AG08395 (cell line): Measurements from ENCODE around the gene DENND1A.

Experiments used
- DNase-seq: peaks from one replicate; pipeline ENCODE4 v3.0.0; 2012; ENCODE audit warnings: mixed read lengths, low spot score

The DENND1A gene

DNA sequence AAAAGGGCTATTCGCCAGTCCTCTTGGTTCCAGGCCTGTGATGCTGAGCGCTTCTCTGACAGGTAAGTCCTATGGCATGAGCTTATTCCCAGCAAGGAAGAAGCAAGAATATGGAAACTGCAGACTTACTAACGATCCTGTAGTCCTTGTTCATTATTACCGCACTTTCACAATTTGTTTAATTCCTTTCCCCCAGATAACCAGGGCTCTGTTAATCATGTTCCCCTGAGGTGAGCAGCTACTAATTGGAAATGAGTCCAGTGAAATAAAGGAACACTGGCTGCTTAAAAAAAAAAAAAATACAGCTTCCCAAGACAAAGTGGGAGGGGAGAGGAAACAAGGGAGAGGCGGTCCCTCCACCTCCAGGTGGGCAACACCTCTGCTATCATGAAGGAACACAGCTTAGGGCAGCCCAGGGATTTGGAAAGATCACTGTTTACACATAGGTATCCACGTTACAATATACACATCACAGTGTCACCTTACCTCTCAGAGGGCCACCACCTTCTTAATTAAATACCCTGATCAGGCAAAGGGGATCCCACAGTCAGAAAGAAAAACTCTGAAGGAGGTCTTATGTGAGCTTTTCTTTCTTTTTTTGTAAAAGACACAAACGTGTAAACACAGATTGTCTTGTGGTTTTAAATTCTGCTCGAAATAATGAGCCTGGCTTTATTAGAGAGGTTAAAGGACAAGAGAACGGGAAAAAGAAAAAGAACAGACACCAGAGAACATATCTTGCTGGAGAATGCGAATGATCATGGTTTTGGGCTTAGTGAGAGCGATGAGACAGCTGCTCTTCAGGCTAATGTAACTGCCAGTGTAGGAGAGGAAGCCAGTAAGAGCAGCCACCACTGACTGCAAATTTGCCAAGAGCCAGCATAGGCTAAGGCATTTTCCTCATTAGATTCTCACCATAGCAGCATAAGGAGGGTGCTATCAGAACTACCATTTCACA lies 315.3 kb downstream of the DENND1A start:
- DNase-seq: no peak

DNA sequence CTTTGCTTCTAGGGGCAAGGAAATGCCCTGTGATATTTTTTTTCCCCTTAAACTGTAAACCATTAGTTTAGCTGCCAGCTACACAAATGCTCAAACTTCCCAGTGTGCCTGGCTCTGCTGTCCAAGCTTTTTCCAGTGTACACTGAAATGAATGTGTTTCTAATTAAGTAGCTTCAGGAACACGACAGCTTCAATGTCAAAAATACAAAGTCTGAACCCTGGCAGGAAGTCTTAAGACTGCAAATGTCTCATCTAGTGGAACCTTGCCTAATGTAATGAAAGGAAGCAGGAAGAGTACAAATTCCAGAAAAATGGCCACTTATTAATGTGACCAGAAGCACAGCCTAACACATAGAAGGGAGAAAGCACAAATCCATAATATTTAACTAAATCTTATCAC lies 318.7 kb downstream of the DENND1A start:
- DNase-seq: peak; percentile 64

DNA sequence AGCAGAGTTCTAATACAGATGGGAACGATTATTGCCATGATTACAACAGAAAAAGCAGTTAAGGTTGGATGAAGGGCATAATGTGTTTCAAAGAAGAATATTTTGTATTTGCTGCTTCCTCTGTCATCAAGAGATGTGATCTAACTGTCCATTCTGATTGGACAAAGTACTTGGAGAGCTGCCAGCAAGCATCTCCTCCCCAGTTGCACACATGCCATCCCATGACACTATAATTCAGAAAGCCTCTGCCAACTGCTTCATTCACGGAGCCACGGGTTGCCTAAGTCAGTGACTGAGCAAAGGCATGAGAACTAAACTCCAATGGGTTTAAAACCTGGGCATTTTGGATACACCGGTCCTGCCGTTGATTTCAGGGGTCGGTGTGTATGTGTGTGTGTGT lies 320.1 kb downstream of the DENND1A start:
- peak; percentile 6 for DNase-seq

DNA sequence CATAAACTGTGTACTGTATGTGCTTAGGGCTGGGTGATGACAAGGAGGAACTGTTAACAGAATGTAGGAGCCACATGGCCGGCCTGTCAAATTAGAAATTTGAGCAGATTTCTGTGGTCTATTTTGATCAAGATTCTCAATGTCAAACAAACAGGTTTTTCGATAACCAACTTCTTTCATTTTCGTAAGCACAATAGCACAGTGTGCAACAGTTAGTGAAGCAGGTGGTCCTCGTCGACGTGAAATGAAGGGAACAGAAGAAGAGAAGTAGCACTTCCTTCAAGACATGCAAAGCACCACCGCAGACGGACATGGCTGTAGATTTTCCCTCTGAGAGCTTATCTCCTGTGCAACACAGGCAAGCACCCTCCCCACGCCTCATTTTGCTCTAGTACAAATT lies 321.8 kb downstream of the DENND1A start:
- DNase-seq: no peak

DNA sequence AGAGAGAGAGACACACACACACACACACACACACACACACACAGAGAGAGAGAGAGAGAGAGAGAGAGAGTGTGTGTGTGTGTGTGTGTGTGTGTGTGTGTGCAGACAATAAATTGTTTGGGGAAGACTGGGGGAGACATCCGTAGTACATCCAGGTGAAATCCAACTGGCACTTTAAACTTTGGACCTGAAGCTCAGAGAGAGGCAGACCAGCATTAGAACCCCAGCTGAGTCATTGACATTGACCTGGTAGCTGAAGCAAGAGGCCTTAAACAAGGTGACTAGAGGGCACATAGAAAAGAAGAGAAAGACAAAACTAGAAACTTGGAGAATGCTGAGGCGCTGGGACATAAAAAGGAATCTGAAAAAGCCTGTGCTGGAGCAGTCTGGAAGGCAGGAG lies 322.4 kb downstream of the DENND1A start:
- DNase-seq: no peak

DNA sequence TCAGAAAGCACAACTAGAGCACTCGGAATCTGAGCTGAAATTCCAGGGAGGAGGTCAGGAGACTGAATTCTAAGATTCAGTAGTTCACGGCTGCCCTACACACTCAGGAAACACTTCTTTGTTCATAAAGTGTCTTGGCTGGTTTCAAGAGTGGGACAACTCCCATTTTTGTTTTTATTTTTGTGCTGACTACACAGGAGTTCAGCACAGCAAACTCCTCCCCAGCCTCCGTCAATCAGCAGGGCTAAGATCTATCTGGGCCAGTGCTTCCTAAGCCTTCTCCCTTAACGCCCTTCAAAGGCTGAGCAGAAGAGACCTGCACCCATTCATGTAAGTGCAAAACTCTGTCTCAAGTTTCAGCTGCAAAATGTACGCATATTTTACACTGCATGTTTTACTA lies 323.8 kb downstream of the DENND1A start:
- no peak for DNase-seq

DNA sequence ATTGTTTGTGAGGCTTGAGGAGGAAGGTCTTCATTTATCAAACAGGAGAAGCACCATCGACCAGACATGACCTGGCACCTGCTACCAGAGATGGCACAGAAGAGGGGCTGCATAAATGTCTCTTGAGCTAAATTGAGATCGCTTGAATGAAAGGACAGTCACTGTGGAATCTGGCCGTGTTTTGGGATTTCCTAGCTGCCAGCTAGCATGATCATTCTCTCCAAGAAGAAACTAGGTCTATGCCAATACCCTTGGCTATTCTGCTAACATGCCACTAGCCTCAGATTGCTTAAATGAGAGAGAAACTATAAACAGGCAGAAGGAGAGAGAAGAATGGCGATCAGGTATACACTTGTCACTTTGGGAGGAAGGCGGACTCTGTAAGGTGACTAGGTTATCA lies 324.6 kb downstream of the DENND1A start:
- no peak for DNase-seq

DNA sequence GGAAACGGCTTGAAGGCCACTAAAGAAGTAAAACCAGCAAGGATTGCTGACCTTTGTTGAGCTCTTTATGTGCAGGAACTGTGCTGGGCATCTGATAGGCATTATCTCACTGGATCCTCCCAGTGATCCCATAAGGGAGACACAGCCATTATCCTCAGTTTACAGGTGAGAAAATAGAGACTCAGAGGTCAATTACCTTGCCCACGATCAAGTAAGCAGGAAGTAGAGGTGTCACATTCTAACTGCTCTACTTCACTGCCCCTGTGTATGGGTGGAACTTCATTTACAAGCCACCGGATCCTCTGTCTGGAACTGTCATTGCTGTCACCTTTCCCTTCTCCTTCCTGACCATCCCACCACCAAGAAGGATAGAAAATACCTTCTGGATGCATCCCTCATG lies 325.1 kb downstream of the DENND1A start:
- no peak for DNase-seq

DNA sequence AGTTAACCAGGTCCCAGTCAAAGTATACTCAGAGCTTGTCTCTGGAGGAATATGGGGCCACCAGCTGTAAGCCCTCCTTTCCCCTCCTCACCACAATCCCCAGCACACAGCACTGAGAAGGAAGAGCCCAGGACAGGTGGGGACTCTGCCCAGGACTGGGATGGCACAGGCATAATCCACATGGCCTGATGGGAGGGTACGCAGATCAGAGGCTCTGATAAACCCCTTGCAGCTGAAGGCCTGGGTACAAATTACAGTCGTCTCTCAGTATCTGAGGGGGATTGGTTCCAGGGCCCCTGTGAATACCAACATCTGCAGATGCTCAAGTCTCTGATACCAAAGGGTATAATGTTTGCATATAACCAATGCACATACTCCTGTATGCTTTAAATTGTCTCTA lies 328.1 kb downstream of the DENND1A start:
- no peak for DNase-seq

DNA sequence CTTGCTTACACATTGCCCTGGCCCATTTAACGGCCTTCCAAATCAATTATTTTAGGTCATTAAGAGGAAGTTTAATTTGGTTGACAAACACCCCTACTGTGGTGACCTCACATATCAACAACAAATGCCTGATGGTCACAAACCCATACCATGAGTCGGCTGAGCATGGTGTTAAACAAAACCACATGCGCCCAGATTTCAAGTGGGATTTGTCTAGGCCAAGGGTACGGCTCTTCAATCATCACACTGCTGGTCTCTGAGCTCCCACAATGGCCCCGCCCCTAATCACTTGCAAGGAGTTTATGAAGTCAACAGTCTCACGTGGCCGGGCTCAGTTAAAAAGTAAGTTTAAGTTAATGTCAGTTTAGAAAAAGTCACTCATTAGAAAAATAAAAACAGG lies 330.1 kb downstream of the DENND1A start:
- no peak for DNase-seq

DNA sequence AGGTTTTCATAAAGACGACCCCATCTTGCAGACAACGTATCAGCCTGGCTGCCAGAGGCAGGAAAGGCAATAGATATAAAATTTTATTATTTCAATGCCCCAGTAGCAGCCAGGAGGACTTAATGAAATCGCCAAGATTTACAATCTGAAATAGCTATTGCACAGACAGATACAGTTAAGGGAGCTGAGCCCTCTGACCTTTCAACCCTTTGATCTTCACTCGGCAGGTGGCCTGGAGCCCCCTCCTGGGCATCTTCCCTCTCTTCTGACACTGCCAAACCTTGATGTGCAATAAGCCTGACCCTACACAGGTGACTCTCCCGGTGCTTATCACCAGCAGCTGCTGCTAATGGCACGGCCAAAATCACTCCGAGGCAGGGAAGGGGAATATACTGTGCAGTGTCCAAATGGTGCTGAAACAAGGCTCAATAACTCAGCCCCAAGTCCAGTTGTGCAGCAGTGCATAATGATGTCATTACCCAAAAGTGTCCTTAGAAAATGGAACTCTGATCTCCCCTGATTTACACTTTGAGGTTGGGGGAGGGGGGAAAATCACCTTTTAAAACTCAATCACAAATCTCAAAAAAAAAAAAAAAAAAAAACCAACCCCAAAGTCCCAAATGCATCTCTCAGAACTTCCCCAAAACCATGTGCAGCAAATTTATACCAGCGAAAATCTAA lies 331.9 kb downstream of the DENND1A start:
- no peak for DNase-seq

DNA sequence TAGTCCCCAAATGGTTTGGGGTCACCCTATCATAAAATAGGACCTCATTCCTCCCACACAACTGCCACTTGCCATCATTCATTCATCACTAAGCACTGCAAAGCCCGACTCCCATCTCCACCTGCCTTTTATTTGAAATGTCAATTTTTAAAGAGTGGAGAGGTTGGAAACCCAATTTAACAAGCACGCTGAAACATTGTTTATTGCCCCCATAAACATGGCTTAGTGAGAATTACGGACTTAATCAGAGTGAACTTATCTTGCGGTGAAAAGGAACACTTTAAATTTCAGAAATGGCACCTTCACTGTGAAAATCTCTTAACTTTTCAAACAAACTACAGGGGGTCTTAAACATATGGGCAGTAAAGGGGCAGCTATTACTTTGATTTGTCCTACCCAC lies 332.9 kb downstream of the DENND1A start:
- DNase-seq: no peak

DNA sequence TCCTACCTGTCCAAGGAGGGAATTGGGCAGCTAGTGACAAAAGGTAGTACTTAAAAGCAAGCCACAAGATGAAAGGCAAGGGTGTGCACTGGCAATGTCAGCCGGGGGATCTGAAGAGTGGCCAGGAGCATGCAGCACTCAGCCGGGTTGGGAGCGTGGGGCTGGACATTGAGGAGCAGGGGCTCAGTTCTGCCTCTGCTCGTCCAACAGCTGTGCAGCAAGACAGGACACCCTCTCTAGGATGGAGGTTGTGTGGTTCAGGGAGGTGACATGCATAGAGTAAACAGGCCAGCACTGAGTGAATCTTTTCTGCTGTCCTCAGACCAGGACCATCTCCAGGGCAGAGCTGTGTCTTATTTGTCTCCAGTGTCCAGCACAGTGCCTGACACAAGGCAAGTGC lies 338.6 kb downstream of the DENND1A start:
- no peak for DNase-seq

DNA sequence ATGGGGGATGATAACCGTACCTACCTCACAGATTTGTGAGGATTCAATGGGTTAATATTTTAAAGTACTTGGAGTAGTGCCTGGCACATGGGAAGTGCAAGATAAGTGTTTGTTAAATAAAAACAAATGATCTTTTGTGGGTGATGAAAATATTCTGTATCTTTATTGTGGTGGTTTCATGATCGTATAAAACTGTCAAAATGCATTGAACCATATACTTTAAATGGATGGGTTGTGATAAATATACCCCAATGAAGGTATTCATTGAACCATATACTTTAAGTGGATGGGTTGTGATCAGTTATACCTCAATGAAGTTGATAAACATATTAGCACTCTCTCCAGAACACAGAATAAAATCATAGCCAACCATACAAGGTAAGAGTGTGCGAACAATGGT lies 339.4 kb downstream of the DENND1A start:
- no peak for DNase-seq

DNA sequence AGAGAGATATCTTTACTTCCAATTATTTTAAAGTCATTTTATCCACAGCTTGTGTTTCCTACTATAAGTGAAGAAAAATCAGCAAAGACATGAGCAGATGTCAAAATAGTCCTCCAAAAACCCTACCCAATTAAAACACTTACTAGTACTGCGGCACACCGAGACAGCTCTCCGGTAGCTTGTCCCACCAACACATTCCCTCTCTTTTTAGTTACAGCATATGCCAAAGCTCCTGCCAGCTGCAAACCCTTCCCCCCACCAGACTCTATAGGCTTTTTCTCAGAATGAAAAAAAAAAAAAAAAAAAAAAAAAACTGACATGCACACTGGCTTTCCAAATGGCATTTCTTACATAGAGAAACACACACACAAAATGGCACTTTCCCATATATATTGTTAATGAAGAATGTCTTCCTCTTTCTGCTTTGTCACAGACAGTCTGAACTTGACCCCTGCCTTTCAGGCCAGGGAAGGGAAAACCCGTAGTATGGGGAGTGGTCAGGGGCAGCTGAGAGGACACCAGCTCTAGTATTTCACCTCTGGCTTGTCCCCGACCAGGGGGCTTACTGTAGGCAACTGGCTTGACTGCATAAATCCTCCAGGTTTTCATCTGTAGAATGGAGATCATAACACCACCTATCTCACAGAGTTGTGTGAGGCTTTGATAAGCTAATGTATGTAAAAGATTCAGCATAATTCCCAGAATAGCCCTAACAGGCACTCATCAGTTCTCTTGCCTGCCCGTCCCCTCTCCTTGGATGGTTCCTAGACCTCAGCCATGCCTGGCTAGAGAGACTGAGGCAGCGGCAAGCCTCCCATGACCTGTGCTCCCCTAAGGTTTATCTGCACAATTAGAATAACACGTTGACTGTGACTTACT lies 340.3 kb downstream of the DENND1A start:
- DNase-seq: no peak

DNA sequence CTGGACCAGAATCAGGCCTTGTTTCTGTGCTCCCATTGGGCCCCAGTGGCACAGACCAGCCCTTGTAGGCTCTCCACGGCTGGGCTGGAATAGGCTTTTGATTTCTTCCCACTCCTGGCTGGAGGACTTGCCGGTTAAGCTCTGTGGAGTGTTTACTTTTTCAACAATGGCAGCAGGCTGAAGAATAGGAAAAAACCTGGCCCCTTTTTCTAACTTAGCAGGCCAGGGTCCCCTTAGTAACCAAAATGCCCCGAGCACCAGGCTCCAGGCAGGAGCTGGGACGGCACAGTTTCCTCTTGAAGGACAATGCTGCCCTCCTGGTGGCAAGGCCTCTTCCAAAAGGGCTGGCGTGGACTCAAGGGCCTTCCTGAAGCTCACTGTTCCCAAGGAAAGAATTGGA lies 343.7 kb downstream of the DENND1A start:
- DNase-seq: no peak

DNA sequence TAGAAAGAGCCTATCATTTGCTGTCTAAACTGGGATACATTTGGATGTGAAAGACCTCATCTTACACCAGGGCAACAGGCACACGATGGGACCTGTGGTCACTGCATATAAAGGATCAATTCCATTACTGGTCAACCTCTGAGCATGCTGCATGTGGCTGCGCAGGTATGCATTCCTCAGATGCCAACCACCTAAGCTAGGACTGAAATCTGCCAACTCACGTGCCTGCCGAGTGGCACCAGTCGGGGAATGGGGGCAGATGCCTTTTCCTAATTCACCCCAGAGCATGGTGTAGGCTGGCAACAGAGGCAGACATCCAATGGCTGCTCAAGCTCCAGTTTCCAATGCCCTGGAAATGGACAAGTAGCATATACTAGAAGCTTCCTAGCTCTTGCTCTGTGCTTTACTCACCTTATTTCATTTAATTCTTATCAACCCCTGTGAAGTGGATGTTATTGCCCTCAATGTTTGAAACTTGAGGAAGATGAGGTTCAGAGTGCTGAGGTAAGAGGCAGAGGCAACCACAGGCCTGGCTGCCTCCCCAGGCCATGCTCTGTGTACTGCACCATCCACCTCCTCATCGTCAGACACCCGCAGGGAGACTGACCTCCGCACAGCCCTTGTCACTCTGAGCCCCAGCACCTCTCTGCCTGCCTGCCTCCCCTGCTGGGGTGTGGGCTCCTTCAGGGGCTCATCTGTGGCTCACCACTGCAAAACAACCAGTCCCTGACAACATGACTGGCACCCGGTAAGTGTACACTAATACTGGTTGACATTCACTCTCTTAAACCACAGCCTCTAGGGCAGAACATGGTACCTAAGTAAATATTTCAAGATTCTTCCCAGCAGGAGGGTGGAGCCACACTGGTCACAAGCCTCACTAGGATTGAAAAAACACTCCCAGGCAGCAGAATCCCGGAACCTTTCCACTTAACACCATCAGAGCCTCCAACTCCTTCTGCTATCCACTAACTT lies 345.4 kb downstream of the DENND1A start:
- no peak for DNase-seq

DNA sequence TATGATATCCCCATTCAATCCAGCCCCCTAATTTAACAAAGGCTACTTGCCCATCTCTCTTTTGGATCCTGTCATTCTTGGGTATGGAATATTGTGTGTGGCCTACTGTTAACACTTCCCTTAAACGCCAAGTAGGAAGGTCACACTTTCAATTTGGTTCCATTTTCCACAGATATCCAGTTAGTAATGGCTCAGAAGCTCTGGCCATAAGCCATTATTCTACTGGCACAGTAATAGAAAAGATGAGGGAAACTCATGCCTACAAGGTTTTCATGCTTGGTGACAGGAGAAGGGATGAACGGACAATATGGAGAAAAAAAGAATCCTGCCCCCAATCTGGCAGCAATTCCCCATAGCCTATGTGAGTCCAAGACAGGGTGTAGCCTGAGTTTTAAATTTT lies 346.3 kb downstream of the DENND1A start:
- DNase-seq: no peak

DNA sequence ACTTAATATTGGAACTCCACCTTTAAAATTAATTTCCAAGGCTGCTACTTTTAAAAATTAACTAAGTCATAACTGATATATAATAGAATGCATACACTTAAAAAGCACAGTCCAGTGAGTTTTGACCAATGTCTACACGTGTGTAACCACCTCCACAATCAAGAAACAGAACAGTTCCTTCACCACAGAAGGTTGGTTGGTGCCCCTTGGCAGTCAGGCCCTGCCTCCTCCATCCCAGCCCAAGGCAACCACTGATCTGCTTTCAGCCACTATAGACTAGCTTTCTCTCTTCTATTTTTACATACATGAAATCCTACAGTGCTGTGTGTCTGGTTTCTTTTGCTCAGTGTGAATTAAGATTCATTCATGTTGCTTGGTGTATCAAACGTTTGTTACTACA lies 358.7 kb downstream of the DENND1A start:
- no peak for DNase-seq

DNA sequence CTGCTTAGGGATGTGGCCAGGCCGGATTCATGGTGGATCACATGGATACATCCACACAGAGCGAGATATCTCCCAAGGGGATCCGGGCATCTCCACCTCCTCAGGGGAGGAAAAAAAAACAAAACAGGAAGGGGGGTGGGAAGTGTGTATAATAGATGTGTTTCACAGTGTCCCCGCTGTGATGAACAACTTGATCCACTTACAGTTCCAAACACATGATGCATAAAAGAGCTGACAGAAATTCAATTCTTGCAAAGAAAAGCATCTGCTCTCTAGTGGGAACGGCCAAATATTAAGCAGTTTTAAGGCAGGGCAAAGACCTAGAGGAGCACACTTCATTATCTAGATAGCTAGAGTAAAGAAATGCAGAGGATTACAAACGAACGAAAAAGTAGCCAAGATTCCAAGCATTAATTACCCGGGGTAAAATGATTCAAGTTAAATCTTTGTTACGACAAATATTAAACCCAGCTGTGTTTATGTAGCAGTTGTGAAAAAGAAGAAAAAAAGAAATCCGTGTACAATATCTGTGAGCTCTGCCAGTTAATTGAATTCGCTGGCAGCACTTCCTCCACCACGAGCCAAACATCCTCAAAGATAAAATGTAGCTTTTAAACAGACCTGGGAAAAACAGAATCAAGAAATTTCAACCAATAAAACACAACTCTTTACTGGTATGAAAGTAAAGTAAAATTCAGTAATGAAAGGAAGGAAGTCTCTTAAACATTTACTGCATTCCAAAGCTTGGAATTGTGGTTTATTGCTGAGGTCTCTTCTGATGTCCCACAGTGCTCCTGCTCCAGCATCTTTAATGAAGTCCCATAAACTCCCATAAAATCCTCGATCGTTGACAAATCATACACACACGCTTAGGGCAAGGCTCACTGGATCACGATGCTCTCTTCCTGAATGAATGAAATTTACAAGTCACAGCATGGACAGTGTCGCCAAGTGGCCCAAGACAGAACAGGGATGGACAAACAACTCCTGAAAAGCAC lies 360.9 kb downstream of the DENND1A start:
- DNase-seq: peak; percentile 43
